CD4-positive, alpha-beta memory T cell (primary cell): Measurements from ENCODE around the gene PER1. TPM values are rescaled to one million over a fixed set of nuclear protein-coding genes. Genes with fewer than 3 reads are reported as not detected.
"Not testable (repeated sequence)": the region's sequence is repeated elsewhere in the genome, so short reads cannot be mapped to it uniquely, and the experiment has no call there.

Experiments
- CTCF ChIA-PET: fragments of 350-600 bp; sonication (Branson Sonifier 250); formaldehyde crosslinking; loops from one replicate; lab custom pipeline; 2021; ENCODE audit warnings: inconsistent platforms; ENCODE audit not compliant: partially characterized antibody; lab: Charles Lee
- POLR2A ChIA-PET: fragments of 350-600 bp; sonication (Branson Sonifier 250); formaldehyde crosslinking; loops from one replicate; lab custom pipeline; 2021; ENCODE audit not compliant: partially characterized antibody; lab: Charles Lee
- DNase-seq, 5 donors: peaks; one replicate each; pipeline versions ENCODE4 v3.0.0 to v3.0.0-alpha.2; 2020 to 2022; ENCODE audit warnings: mixed read lengths in 1 of 5
- H3K27ac ChIP-seq: one replicate; pipeline ENCODE4 v1.7.0; 2013; ENCODE audit warnings: low read depth, low read length
- H3K27me3 ChIP-seq: 2 replicates; pipeline ENCODE4 v1.7.0; 2013; ENCODE audit warnings: mild to moderate bottlenecking, low read length, moderate library complexity; ENCODE audit not compliant: insufficient read depth
- H3K36me3 ChIP-seq: 2 replicates; pipeline ENCODE4 v1.7.0; 2013; ENCODE audit warnings: mild to moderate bottlenecking, low read length, moderate library complexity; ENCODE audit not compliant: insufficient read depth
- H3K4me1 ChIP-seq: 2 replicates; pipeline ENCODE4 v1.7.0; 2013; ENCODE audit warnings: mild to moderate bottlenecking, low read length, moderate library complexity; ENCODE audit not compliant: insufficient read depth
- H3K4me3 ChIP-seq, 2 donors: one replicate each; pipeline ENCODE4 v1.7.0; 2013; ENCODE audit warnings: low read length in 2 of 2, mild to moderate bottlenecking in 1 of 2
- H3K9me3 ChIP-seq, 2 donors: one replicate each; pipeline ENCODE4 v1.7.0; 2013; ENCODE audit warnings: low read length in 2 of 2, control low read depth in 1 of 2; ENCODE audit not compliant: control insufficient read depth in 1 of 2
- H3K27ac Mint-ChIP-seq, 7 donors: one replicate each; pipeline ENCODE4 v1.8.0; 2020 to 2021; ENCODE audit warnings: mixed read lengths in 7 of 7, mild to moderate bottlenecking in 6 of 7, inconsistent platforms in 3 of 7, moderate library complexity in 3 of 7
- H3K27me3 Mint-ChIP-seq, 2 donors: one replicate each; pipeline ENCODE4 v1.8.0; 2020 to 2021; ENCODE audit warnings: mixed read lengths in 2 of 2
- H3K36me3 Mint-ChIP-seq, 2 donors: one replicate each; pipeline ENCODE4 v1.8.0; 2020 to 2021; ENCODE audit warnings: mixed read lengths in 2 of 2, inconsistent platforms in 1 of 2, mild to moderate bottlenecking in 1 of 2
- H3K4me1 Mint-ChIP-seq, 4 donors: one replicate each; pipeline ENCODE4 v1.8.0; 2020 to 2021; ENCODE audit warnings: mixed read lengths in 4 of 4, mild to moderate bottlenecking in 1 of 4
- H3K4me3 Mint-ChIP-seq, 8 donors: one replicate each; pipeline ENCODE4 v1.8.0; 2020 to 2021; ENCODE audit warnings: mixed read lengths in 8 of 8, mild to moderate bottlenecking in 7 of 8, moderate library complexity in 6 of 8, inconsistent platforms in 3 of 8
- H3K9me3 Mint-ChIP-seq, 8 donors: one replicate each; pipeline ENCODE4 v1.8.0; 2020 to 2021; ENCODE audit warnings: mixed read lengths in 8 of 8, mild to moderate bottlenecking in 5 of 8, inconsistent platforms in 3 of 8, moderate library complexity in 1 of 8
- intact Hi-C: fragments of 100-400 bp; cut with micrococcal nuclease; formaldehyde crosslinking; loops from one replicate; pipeline ENCODE4 v1.15.1; 2023
- polyA plus RNA-seq, 2 donors: library from polyadenylated mRNA; unstranded; fragments of 300-500 nt; fragmentation: Illumina TruSeq; gene quantifications; one replicate each; pipeline ENCODE4 v1.2.3, GENCODE V29; 2021
- total RNA-seq, 2 experiments: library from RNA; stranded (reverse); gene quantifications; one replicate each; pipeline ENCODE4 v1.2.3, GENCODE V29; 2021

PER1 gene
- total and polyA plus RNA-seq, 4 experiments from 2014 or later: 3.7 to 79.4 (median 48.7) TPM

GRCh38 chr17:8106980-8107379 lies 45.2 kb downstream of the PER1 start:
- H3K9me3 ChIP-seq, H3K27ac ChIP-seq, intact Hi-C loops, H3K9me3 Mint-ChIP-seq, DNase-seq, H3K4me1 Mint-ChIP-seq, POLR2A ChIA-PET, H3K36me3 Mint-ChIP-seq, H3K4me1 ChIP-seq, H3K36me3 ChIP-seq, H3K27ac Mint-ChIP-seq, H3K4me3 ChIP-seq, H3K27me3 ChIP-seq, H3K27me3 Mint-ChIP-seq: not testable (repeated sequence)
- CTCF ChIA-PET: interaction anchor here (2.3 to 9.3 kb wide), 4 partner anchors 12 to 34 kb away, joined by 8 to 178 read pairs (median 48); partner anchors contain the start of gene ALOXE3
- H3K4me3 Mint-ChIP-seq: peak overlapping the region in 2 of 8 donors; percentile 16 to 22

GRCh38 chr17:8105957-8106398 lies 46.2 kb downstream of the PER1 start:
- no peaks in the 10 kb centered on the region for H3K36me3 Mint-ChIP-seq
- H3K27ac Mint-ChIP-seq: peak overlapping the region in 1 of 7 donors; percentile 88
- no peaks in the 10 kb centered on the region for H3K27me3 Mint-ChIP-seq
- H3K4me1 ChIP-seq: peaks cover 5% of the 10 kb centered on the region
- peaks cover 0 to 5% (median 2%) of the 10 kb centered on the region in 4 donors for H3K4me1 Mint-ChIP-seq
- no peaks in the 10 kb centered on the region for H3K9me3 Mint-ChIP-seq
- H3K4me3 ChIP-seq: no peak overlapping the region
- no peaks in the 10 kb centered on the region for H3K36me3 ChIP-seq
- POLR2A ChIA-PET: no interaction called here
- intact Hi-C loops: no loop called here
- DNase-seq: no peak
- H3K27me3 ChIP-seq: no peaks in the 10 kb centered on the region
- CTCF ChIA-PET: interaction anchor here (1.1 to 9.3 kb wide), 7 partner anchors 13 to 46 kb away, joined by 4 to 178 read pairs (median 9); partner anchors contain the start of gene ALOXE3
- no peak overlapping the region for H3K27ac ChIP-seq
- H3K4me3 Mint-ChIP-seq: peak overlapping the region in 1 of 8 donors; percentile 26
- H3K9me3 ChIP-seq: no peaks in the 10 kb centered on the region

- Histone ChIP-seq H3K9me3 (no peaks in the 10 kb centered on the region), H3K27ac (no peak overlapping the region), H3K4me3 (no peak overlapping the region), H3K36me3 (no peaks in the 10 kb centered on the region), H3K27me3 (no peaks in the 10 kb centered on the region), H3K4me1 (peaks cover 3% of the 10 kb centered on the region)
- no peak for DNase-seq
- Mint-ChIP-seq H3K9me3 (no peaks in the 10 kb centered on the region), H3K4me1 (peaks cover 0 to 1% (median 0%) of the 10 kb centered on the region in 4 donors), H3K36me3 (no peaks in the 10 kb centered on the region), H3K27me3 (no peaks in the 10 kb centered on the region), H3K4me3 (no peak overlapping the region), H3K27ac (no peak overlapping the region)
- intact Hi-C loops: no loop called here
- ChIA-PET CTCF (interaction anchor here (1.1 to 9.3 kb wide), 8 partner anchors 13 to 64 kb away, joined by 3 to 178 read pairs (median 4); partner anchors contain the start of gene ALOXE3), POLR2A (interaction anchor here (1.6 kb wide), 1 partner anchor 14 kb away, joined by 6 read pairs; the partner anchor contains the start of gene ALOXE3)
Measured at GRCh38 chr17:8104911-8105310, 47.3 kb downstream of the PER1 start.

GRCh38 chr17:8103549-8103948 lies 48.7 kb downstream of the PER1 start:
- CTCF ChIA-PET: interaction anchor here (1.2 to 9.3 kb wide), 5 partner anchors 11 to 43 kb away, joined by 4 to 178 read pairs (median 7); partner anchors contain the start of gene ALOXE3
- H3K36me3 ChIP-seq: no peaks in the 10 kb centered on the region
- H3K9me3 ChIP-seq: no peaks in the 10 kb centered on the region
- H3K4me3 ChIP-seq: no peak overlapping the region
- H3K27me3 ChIP-seq: no peaks in the 10 kb centered on the region
- Mint-ChIP-seq H3K4me1 (peaks cover 0 to 1% (median 0%) of the 10 kb centered on the region in 4 donors), H3K9me3 (no peaks in the 10 kb centered on the region), H3K27me3 (no peaks in the 10 kb centered on the region), H3K36me3 (no peaks in the 10 kb centered on the region), H3K27ac (no peak overlapping the region), H3K4me3 (no peak overlapping the region)
- POLR2A ChIA-PET: interaction anchor here (1.2 to 1.6 kb wide), 3 partner anchors 9 to 15 kb away, joined by 3 to 6 read pairs (median 3); partner anchors contain the start of gene ALOXE3
- no peak for DNase-seq
- intact Hi-C loops: no loop called here
- no peaks in the 10 kb centered on the region for H3K4me1 ChIP-seq
- H3K27ac ChIP-seq: no peak overlapping the region

GRCh38 chr17:8101721-8102120 lies 50.5 kb downstream of the PER1 start:
- H3K27ac Mint-ChIP-seq: peak overlapping the region in 1 of 7 donors; percentile 36
- no peak overlapping the region for H3K4me3 Mint-ChIP-seq
- Histone ChIP-seq H3K27ac (no peak overlapping the region), H3K9me3 (no peaks in the 10 kb centered on the region), H3K4me3 (no peak overlapping the region), H3K27me3 (no peaks in the 10 kb centered on the region), H3K36me3 (no peaks in the 10 kb centered on the region), H3K4me1 (no peaks in the 10 kb centered on the region)
- no peaks in the 10 kb centered on the region for H3K36me3 Mint-ChIP-seq
- H3K9me3 Mint-ChIP-seq: no peaks in the 10 kb centered on the region
- CTCF ChIA-PET: interaction anchor here (0.5 to 2.8 kb wide), 7 partner anchors 8 to 123 kb away, joined by 3 to 18 read pairs (median 4); partner anchors contain the start of gene ALOXE3
- POLR2A ChIA-PET: no interaction called here
- H3K27me3 Mint-ChIP-seq: no peaks in the 10 kb centered on the region
- H3K4me1 Mint-ChIP-seq: no peaks in the 10 kb centered on the region
- DNase-seq: no peak
- intact Hi-C loops: no loop called here

GRCh38 chr17:8100763-8101162 lies 51.4 kb downstream of the PER1 start:
- POLR2A ChIA-PET: no interaction called here
- CTCF ChIA-PET: interaction anchor here (0.9 to 2.8 kb wide), 5 partner anchors 9 to 39 kb away, joined by 3 to 18 read pairs (median 6); partner anchors contain the start of gene ALOXE3
- Mint-ChIP-seq H3K27ac (peak overlapping the region in 1 of 7 donors; percentile 12), H3K27me3 (no peaks in the 10 kb centered on the region), H3K36me3 (no peaks in the 10 kb centered on the region), H3K4me1 (no peaks in the 10 kb centered on the region), H3K4me3 (no peak overlapping the region), H3K9me3 (no peaks in the 10 kb centered on the region)
- Histone ChIP-seq H3K9me3 (no peaks in the 10 kb centered on the region), H3K36me3 (no peaks in the 10 kb centered on the region), H3K4me3 (no peak overlapping the region), H3K4me1 (no peaks in the 10 kb centered on the region), H3K27ac (no peak overlapping the region), H3K27me3 (no peaks in the 10 kb centered on the region)
- intact Hi-C loops: no loop called here
- no peak for DNase-seq

- Histone ChIP-seq H3K4me1 (no peaks in the 10 kb centered on the region), H3K27ac (no peak overlapping the region), H3K36me3 (no peaks in the 10 kb centered on the region), H3K9me3 (no peaks in the 10 kb centered on the region), H3K4me3 (no peak overlapping the region), H3K27me3 (no peaks in the 10 kb centered on the region)
- Mint-ChIP-seq H3K4me1 (peaks cover 0 to 3% (median 2%) of the 10 kb centered on the region in 4 donors), H3K27ac (no peak overlapping the region), H3K36me3 (no peaks in the 10 kb centered on the region), H3K4me3 (no peak overlapping the region), H3K9me3 (no peaks in the 10 kb centered on the region), H3K27me3 (no peaks in the 10 kb centered on the region)
- CTCF ChIA-PET: interaction anchor here (1.7 to 2.8 kb wide), 2 partner anchors 10 to 39 kb away, joined by 6 to 18 read pairs; no protein-coding TSS in a partner anchor
- intact Hi-C loops: no loop called here
- POLR2A ChIA-PET: no interaction called here
- DNase-seq: no peak
Measured at GRCh38 chr17:8100111-8100510, 52.1 kb downstream of the PER1 start.
